Measurements from ENCODE around the gene SYNGR2. TPM values are rescaled to one million over a fixed set of nuclear protein-coding genes. Genes with fewer than 3 reads are reported as not detected.
A peak's percentile ranks its signal among the peaks of the same experiment; 100 is the strongest.

The SYNGR2 gene
- polyA plus RNA-seq, 1 experiment, result 135 TPM

DNA sequence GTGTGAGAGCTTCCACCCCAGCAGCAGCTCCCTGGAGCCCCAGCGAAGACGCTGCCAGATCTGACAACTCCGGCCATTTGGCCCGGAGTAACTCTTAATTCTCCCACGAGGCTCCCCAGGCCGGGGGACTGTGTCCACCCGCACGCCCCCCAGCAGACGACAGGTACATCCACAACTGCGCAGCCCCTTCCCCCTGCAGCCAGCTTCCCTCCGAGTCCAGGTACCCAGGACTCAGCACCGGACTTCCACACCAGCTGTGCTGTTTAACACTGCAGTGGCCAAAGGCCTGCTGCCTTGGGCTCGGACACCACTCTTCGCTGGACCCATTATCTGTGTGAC lies 7.2 kb downstream of the SYNGR2 start:
- Histone ChIP-seq H3K4me3 (ENCODE audit: low read depth, low read length) (no peak overlapping the region), H3K27me3 (ENCODE audit: control insufficient read depth, insufficient read depth, low read length) (no peaks in the 10 kb centered on the region), H3K36me3 (ENCODE audit: control insufficient read depth, insufficient read depth, low read length) (peaks cover 5% of the 10 kb centered on the region; the same call in 1 of the 2 replicates)
- ChIA-PET POLR2A (no interaction called here), CTCF (interaction anchor here (1.0 to 4.4 kb wide), 8 partner anchors 10 to 149 kb away, joined by 3 to 38 read pairs (median 6); partner anchors contain the start of gene TK1)
- TF ChIP-seq, protein P1, sequence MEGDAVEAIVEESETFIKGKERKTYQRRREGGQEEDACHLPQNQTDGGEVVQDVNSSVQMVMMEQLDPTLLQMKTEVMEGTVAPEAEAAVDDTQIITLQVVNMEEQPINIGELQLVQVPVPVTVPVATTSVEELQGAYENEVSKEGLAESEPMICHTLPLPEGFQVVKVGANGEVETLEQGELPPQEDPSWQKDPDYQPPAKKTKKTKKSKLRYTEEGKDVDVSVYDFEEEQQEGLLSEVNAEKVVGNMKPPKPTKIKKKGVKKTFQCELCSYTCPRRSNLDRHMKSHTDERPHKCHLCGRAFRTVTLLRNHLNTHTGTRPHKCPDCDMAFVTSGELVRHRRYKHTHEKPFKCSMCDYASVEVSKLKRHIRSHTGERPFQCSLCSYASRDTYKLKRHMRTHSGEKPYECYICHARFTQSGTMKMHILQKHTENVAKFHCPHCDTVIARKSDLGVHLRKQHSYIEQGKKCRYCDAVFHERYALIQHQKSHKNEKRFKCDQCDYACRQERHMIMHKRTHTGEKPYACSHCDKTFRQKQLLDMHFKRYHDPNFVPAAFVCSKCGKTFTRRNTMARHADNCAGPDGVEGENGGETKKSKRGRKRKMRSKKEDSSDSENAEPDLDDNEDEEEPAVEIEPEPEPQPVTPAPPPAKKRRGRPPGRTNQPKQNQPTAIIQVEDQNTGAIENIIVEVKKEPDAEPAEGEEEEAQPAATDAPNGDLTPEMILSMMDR (IDR thresholded peaks at IDR 0.05; ENCODE audit: insufficient read depth, low read depth, low read length), result no peak
- DNase-seq (ENCODE audit: low read depth), result no peak

DNA sequence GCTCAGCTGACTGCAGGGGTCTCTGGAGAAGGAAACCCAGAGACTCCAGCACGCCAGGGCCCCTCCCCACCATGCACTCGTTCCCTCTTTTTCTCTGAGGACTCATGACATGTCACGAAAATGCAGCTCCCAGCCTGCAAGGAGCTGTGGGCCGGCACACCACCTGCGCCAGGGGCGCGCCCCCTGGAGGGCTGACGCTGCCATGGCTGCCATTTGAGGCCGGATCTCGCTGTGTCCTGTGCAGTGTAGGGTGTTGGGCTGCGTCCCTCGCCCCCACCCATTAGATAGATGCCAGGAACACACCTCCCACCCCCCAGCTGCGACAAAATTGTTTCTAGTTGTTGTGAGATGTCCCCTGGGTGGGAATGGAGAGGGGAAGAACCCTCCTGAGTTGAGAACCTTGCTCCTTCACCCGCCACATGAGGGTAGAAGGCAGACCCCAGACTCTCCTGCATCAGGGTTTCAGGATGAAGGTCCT lies 8.2 kb downstream of the SYNGR2 start:
- POLR2A ChIA-PET, result no interaction called here
- H3K36me3 ChIP-seq (ENCODE audit: control insufficient read depth, insufficient read depth, low read length), result peaks cover 5% of the 10 kb centered on the region; the same call in 1 of the 2 replicates

DNA sequence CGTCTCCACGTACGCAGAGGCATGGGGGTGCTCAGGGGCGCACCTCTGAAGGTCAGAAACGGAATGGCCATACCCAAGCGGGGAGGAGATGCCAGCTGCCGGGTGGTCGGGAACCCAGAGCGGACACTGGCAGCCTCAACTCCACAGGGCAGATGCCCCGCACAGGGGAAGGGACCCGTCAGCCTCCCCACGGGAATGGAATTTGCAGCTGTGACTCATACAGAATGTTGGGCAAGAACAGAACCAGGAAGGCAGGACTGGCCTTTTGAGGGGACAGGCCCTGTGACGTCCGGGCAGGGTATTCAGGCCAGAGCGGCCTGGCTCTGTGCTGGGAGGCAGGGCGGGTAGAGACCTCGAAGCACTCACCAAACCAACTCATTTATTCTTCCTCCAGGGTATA lies 11.0 kb downstream of the SYNGR2 start:
- no peak for DNase-seq (ENCODE audit: low read depth)
- no peak overlapping the region for H3K4me3 ChIP-seq (ENCODE audit: low read depth, low read length)
- TF ChIP-seq, protein P1 (IDR thresholded peaks at IDR 0.05; ENCODE audit: insufficient read depth, low read depth, low read length), result no peak
- H3K36me3 ChIP-seq (ENCODE audit: control insufficient read depth, insufficient read depth, low read length), result no peaks in the 10 kb centered on the region
- ChIA-PET CTCF (interaction anchor here (0.6 to 3.0 kb wide), 2 partner anchors 66 to 481 kb away, joined by 3 to 13 read pairs; no protein-coding TSS in a partner anchor), POLR2A (no interaction called here)
- no peaks in the 10 kb centered on the region for H3K27me3 ChIP-seq (ENCODE audit: control insufficient read depth, insufficient read depth, low read length)

More for the DNA sequence above, 8.2 kb downstream of the SYNGR2 start:
- CTCF ChIA-PET, result interaction anchor here (0.6 to 4.4 kb wide), 16 partner anchors 9 to 161 kb away, joined by 3 to 38 read pairs (median 4); partner anchors contain the start of gene TK1
- no peaks in the 10 kb centered on the region for H3K27me3 ChIP-seq (ENCODE audit: control insufficient read depth, insufficient read depth, low read length)
- DNase-seq (ENCODE audit: low read depth), result no peak
- TF ChIP-seq, protein P1 (IDR thresholded peaks at IDR 0.05; ENCODE audit: insufficient read depth, low read depth, low read length), result peak; percentile 93
- H3K4me3 ChIP-seq (ENCODE audit: low read depth, low read length), result no peak overlapping the region

DNA sequence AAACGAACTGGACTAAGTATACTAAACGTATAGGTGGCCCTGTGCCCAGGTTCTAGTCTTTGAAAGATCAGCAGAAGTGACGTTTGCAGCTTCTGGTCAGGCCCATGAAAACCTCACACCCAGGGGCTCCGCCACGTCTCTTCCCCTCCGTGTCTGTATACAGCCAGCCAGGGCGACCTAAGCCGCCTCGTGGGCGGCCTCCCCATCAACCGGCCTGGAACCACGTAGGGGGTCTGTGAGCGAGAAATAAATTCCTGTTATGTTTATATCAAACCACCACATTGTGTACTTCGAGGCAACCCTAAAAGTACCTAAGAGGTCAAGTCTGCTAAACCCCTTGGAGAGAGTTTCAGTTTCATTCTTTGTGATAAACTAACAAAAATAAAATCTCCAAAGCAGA lies 11.7 kb downstream of the SYNGR2 start:
- no peaks in the 10 kb centered on the region for H3K36me3 ChIP-seq (ENCODE audit: control insufficient read depth, insufficient read depth, low read length)
- no peaks in the 10 kb centered on the region for H3K27me3 ChIP-seq (ENCODE audit: control insufficient read depth, insufficient read depth, low read length)
- DNase-seq (ENCODE audit: low read depth), result no peak
- TF ChIP-seq, protein P1 (IDR thresholded peaks at IDR 0.05; ENCODE audit: insufficient read depth, low read depth, low read length), result no peak
- POLR2A ChIA-PET, result no interaction called here
- CTCF ChIA-PET, result interaction anchor here (0.6 to 3.0 kb wide), 2 partner anchors 67 to 482 kb away, joined by 3 to 13 read pairs; no protein-coding TSS in a partner anchor
- no peak overlapping the region for H3K4me3 ChIP-seq (ENCODE audit: low read depth, low read length)

DNA sequence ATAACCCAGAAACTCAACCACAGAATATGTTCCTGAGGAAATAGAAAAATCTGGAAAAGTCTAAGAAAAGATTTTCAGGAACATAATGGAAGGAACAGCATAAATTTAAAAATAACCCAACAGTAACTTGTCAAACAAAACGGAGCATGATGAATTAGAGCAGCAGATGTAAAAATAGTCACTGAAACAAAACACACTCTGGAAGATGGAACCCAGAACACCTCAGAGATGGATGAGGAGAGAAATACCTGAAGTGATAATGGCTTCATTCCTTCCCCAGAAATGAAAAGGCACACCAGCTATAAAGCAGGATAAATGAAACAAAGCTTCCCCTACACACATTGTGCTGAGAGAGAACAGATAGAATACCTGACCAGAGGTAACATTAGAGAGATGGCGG lies 12.1 kb downstream of the SYNGR2 start:
- Histone ChIP-seq H3K36me3 (ENCODE audit: control insufficient read depth, insufficient read depth, low read length) (no peaks in the 10 kb centered on the region), H3K27me3 (ENCODE audit: control insufficient read depth, insufficient read depth, low read length) (no peaks in the 10 kb centered on the region), H3K4me3 (ENCODE audit: low read depth, low read length) (no peak overlapping the region)
- ChIA-PET POLR2A (no interaction called here), CTCF (interaction anchor here (3.0 kb wide), 1 partner anchor 67 kb away, joined by 13 read pairs; no protein-coding TSS in a partner anchor)
- TF ChIP-seq, protein P1 (IDR thresholded peaks at IDR 0.05; ENCODE audit: insufficient read depth, low read depth, low read length), result no peak
- DNase-seq (ENCODE audit: low read depth), result no peak

Measured in BJ (cell line).